K562 (cell line): ENCODE data around the gene GRXCR1. TPM values are rescaled to one million over a fixed set of nuclear protein-coding genes. Genes with fewer than 3 reads are reported as not detected.

Experiments used
- ATAC-seq: fragments of 200-7000 bp; cut with Tn5 transposase; 3 replicates; pipeline ENCODE4 v1.9.1; 2020; ENCODE audit warnings: moderate library complexity
- BruUV-seq: library from RNA; stranded (reverse); fragments of 400-500 nt; replicated peaks from 2 replicates; lab custom pipeline; 2021; lab: Mats Ljungman, UMichigan
- CTCF ChIA-PET: fragments of 300-600 bp; formaldehyde crosslinking; extraction: SDS; loops from one replicate; lab custom pipeline; 2021; ENCODE audit warnings: low intra/inter-chr PET ratio; lab: Yijun Ruan, JAX
- POLR2A ChIA-PET: fragments of 300-600, 350-650 bp; sonication (Branson Sonifier 250); formaldehyde crosslinking; extraction: SDS; loops from one replicate; lab custom pipeline; 2021; ENCODE audit warnings: antibody characterized with exemption, inconsistent platforms; lab: Yijun Ruan, JAX
- DNase-seq, 4 experiments: peaks; one replicate each; pipeline versions ENCODE4 v3.0.0 to v3.0.0-alpha.2; 2011 to 2018; ENCODE audit warnings: low spot score in 3 of 4, mixed read lengths in 3 of 4; ENCODE audit errors: extremely low read depth in 1 of 4
- FAIRE-seq: peaks from 2 replicates; lab custom pipeline; 2011; peaks lifted over from hg19 to GRCh38; lab: Jason Lieb, UNC
- H2AFZ ChIP-seq: 2 replicates; pipeline ENCODE4 v1.6.0; 2011; ENCODE audit warnings: low read depth, low read length, control low read depth, inconsistent platforms
- H3K27ac ChIP-seq: fragments of 200-600 bp; 3 replicates; pipeline ENCODE4 v1.8.0; 2011; ENCODE audit warnings: low read depth, mild to moderate bottlenecking, control low read depth, inconsistent platforms, low read length, moderate library complexity, mixed read lengths; ENCODE audit errors: extremely low read depth
- H3K27me3 ChIP-seq, 2 experiments: fragments of 300-600 bp in 1 of 2; 2 replicates in 1 of 2; 3 replicates in 1 of 2; pipeline versions ENCODE4 v1.6.0 to v1.8.0; 2011; ENCODE audit warnings: inconsistent platforms in 2 of 2, low read length in 2 of 2, mild to moderate bottlenecking in 1 of 2, mixed read lengths in 1 of 2, moderate library complexity in 1 of 2; ENCODE audit not compliant: control insufficient read depth in 2 of 2, insufficient read depth in 2 of 2
- H3K36me3 ChIP-seq: fragments of 300-600 bp; 3 replicates; pipeline ENCODE4 v1.8.0; 2011; ENCODE audit warnings: mild to moderate bottlenecking, low read length, inconsistent platforms; ENCODE audit not compliant: control insufficient read depth, insufficient read depth
- H3K4me1 ChIP-seq, 2 experiments: fragments of 200-600 bp in 1 of 2; replicated peaks in 1 of 2; 2 replicates in 1 of 2; 3 replicates in 1 of 2; pipeline versions ENCODE4 v1.5.1 to v1.8.0; 2011; ENCODE audit warnings: inconsistent platforms in 2 of 2, low read length in 2 of 2, mild to moderate bottlenecking in 1 of 2, mixed read lengths in 1 of 2, moderate library complexity in 1 of 2; ENCODE audit not compliant: control insufficient read depth in 2 of 2, insufficient read depth in 2 of 2
- H3K4me2 ChIP-seq: 2 replicates; pipeline ENCODE4 v1.6.1; 2011; ENCODE audit warnings: low read length, control low read depth, inconsistent platforms, mixed read lengths; ENCODE audit not compliant: insufficient read depth
- H3K4me3 ChIP-seq: fragments of 200-600 bp; sonication (generic), shearing (Covaris generic); 2 replicates; pipeline ENCODE4 v1.5.1; 2016; ENCODE audit warnings: control low read depth, inconsistent platforms
- H3K79me2 ChIP-seq: fragments of 200-600 bp; 3 replicates; pipeline ENCODE4 v1.8.0; 2011; ENCODE audit warnings: low read length, inconsistent platforms; ENCODE audit not compliant: control insufficient read depth, insufficient read depth
- H3K9ac ChIP-seq, 2 experiments: 2 replicates each; pipeline versions ENCODE4 v1.6.0 to v1.6.1; 2011; ENCODE audit warnings: low read depth in 2 of 2, low read length in 2 of 2, control low read depth in 1 of 2, inconsistent platforms in 1 of 2, mild to moderate bottlenecking in 1 of 2, mixed read lengths in 1 of 2; ENCODE audit not compliant: insufficient read depth in 1 of 2
- H3K9me1 ChIP-seq: one replicate; pipeline ENCODE4 v1.6.0; 2011; ENCODE audit warnings: inconsistent platforms, mild to moderate bottlenecking, low read length, moderate library complexity; ENCODE audit not compliant: control insufficient read depth, insufficient read depth
- H3K9me3 ChIP-seq: replicated peaks from 2 replicates; pipeline ENCODE4 v1.5.1; 2011; ENCODE audit warnings: low read depth, low read length, inconsistent platforms; ENCODE audit not compliant: control insufficient read depth, insufficient read depth
- H4K20me1 ChIP-seq: replicated peaks from 2 replicates; pipeline ENCODE4 v1.6.1; 2011; ENCODE audit warnings: low read length, inconsistent platforms, mixed read lengths; ENCODE audit not compliant: control insufficient read depth, insufficient read depth
- CREB5 ChIP-seq: fragments of 250-450 bp; sonication (Bioruptor Pico); IDR thresholded peaks from 2 replicates; pipeline ENCODE4 v1.5.0; 2020; ENCODE audit warnings: mild to moderate bottlenecking
- EHMT2 ChIP-seq: fragments of 450-650 bp; IDR thresholded peaks from 2 replicates; pipeline ENCODE4 v1.6.1; 2018; ENCODE audit warnings: antibody characterized with exemption
- FOXJ3 ChIP-seq: sonication (generic); formaldehyde crosslinking; IDR thresholded peaks from 2 replicates; pipeline ENCODE4 v1.4.0; 2020; ENCODE audit warnings: mild to moderate bottlenecking, missing genetic modification reagents
- GABPA ChIP-seq: fragments of 200-800 bp; sonication (Bioruptor generic); conservative IDR thresholded peaks from 2 replicates; pipeline ENCODE4 v1.6.1; 2016; ENCODE audit warnings: low read depth, missing genetic modification characterization, missing compliant biosample characterization
- HDAC8 ChIP-seq: fragments of 450-650 bp; IDR thresholded peaks from 2 replicates; pipeline ENCODE4 v1.6.1; 2016; ENCODE audit warnings: mild to moderate bottlenecking, missing genetic modification characterization, moderate library complexity, missing compliant biosample characterization
- ILF3 ChIP-seq: fragments of 450-650 bp; IDR thresholded peaks from 2 replicates; pipeline ENCODE4 v1.6.1; 2018; ENCODE audit warnings: antibody characterized with exemption, mild to moderate bottlenecking, moderate library complexity, borderline replicate concordance
- MEF2A ChIP-seq: IDR thresholded peaks from 2 replicates; pipeline ENCODE4 v1.6.1; 2011; ENCODE audit warnings: low read depth, mild to moderate bottlenecking, low read length, moderate library complexity; ENCODE audit not compliant: control insufficient read depth
- NKRF ChIP-seq: fragments of 450-650 bp; IDR thresholded peaks from 2 replicates; pipeline ENCODE4 v1.6.1; 2016; ENCODE audit warnings: borderline replicate concordance
- NONO ChIP-seq, 2 experiments: fragments of 200-400 bp in 1 of 2; fragments of 450-650 bp in 1 of 2; formaldehyde crosslinking in 1 of 2; IDR thresholded peaks; 2 replicates each; pipeline ENCODE4 v1.6.1; 2017; ENCODE audit warnings: low read depth in 2 of 2, mild to moderate bottlenecking in 2 of 2, moderate library complexity in 2 of 2, low read length in 1 of 2
- PHF20 ChIP-seq: fragments of 450-650 bp; IDR thresholded peaks from 2 replicates; pipeline ENCODE4 v1.6.1; 2018; ENCODE audit not compliant: partially characterized antibody
- PML ChIP-seq: IDR thresholded peaks from 2 replicates; pipeline ENCODE4 v1.6.1; 2012; ENCODE audit warnings: low read length, inconsistent platforms
- POLR2AphosphoS5 ChIP-seq: IDR thresholded peaks from 2 replicates; pipeline ENCODE4 v1.6.1; 2011; ENCODE audit warnings: mild to moderate bottlenecking, low read depth, low read length, moderate library complexity; ENCODE audit not compliant: control insufficient read depth, insufficient read depth
- RBM22 ChIP-seq: fragments of 200-400 bp; formaldehyde crosslinking; IDR thresholded peaks from 2 replicates; pipeline ENCODE4 v1.6.1; 2018; ENCODE audit warnings: low read length, low read depth; ENCODE audit not compliant: poor library complexity, severe bottlenecking
- SAFB ChIP-seq: fragments of 200-400 bp; formaldehyde crosslinking; IDR thresholded peaks from 2 replicates; pipeline ENCODE4 v1.6.1; 2017; ENCODE audit warnings: low read depth, low read length, borderline replicate concordance
- SPI1 ChIP-seq: IDR thresholded peaks from 2 replicates; pipeline ENCODE4 v1.6.1; 2011; ENCODE audit warnings: low read depth, low read length, control low read depth, borderline replicate concordance
- STAT5A ChIP-seq: IDR thresholded peaks from 2 replicates; pipeline ENCODE4 v1.6.1; 2012; ENCODE audit warnings: low read length, inconsistent platforms, borderline replicate concordance
- ZNF224 ChIP-seq: sonication (generic); formaldehyde crosslinking; IDR thresholded peaks from 2 replicates; pipeline ENCODE4 v1.8.0; 2022; ENCODE audit warnings: mild to moderate bottlenecking, missing genetic modification reagents
- ZNF41 ChIP-seq: fragments of 250-450 bp; sonication (Bioruptor Pico); conservative IDR thresholded peaks from 2 replicates; pipeline ENCODE4 v1.4.0; 2020; ENCODE audit warnings: mild to moderate bottlenecking
- ZNF830 ChIP-seq: fragments of 250-450 bp; sonication (Bioruptor Pico); IDR thresholded peaks from 2 replicates; pipeline ENCODE4 v1.5.0; 2021; ENCODE audit warnings: mild to moderate bottlenecking
- WGBS: fragments of 100-300 bp; shearing (Covaris generic); methylation state at CpG from one replicate; pipeline ENCODE4 v1.1.6; 2016; ENCODE audit warnings: low coverage, mixed read lengths; ENCODE audit not compliant: insufficient coverage; ENCODE audit errors: missing lambda C conversion rate; 5-methylcytosine and 5-hydroxymethylcytosine counted together
- in situ Hi-C: fragments of 300-500 bp; cut with MboI; formaldehyde crosslinking; loops from 4 replicates; pipeline ENCODE4 v1.15.0; 2018; ENCODE audit warnings: inconsistent platforms, mixed read lengths
- intact Hi-C: fragments of 100-400 bp; cut with micrococcal nuclease; formaldehyde crosslinking; loops from 2 replicates; pipeline ENCODE4 v1.14.2; 2022
- polyA plus RNA-seq, 8 experiments: library from polyadenylated mRNA; depleted of rRNA in 4 of 8; stranded (reverse) in 5 of 8; unstranded in 3 of 8; fragments of >200 nt; fragmentation: Nextera tagmentation in 2 of 8; fragmentation: Illumina TruSeq in 1 of 8; extraction: Ambion mirVana in 2 of 8; extraction: Trizol in 1 of 8; gene quantifications; 2 replicates each; pipeline versions ENCODE4 v1.2.1 to v1.2.3, GENCODE V29; 2011 to 2014; ENCODE audit warnings: inconsistent platforms in 1 of 8, missing spikeins in 1 of 8
- total RNA-seq, 7 experiments: library from RNA; depleted of rRNA in 6 of 7; stranded (reverse); fragments of >200 nt in 6 of 7; fragmentation: Illumina TruSeq in 2 of 7; extraction: Trizol in 2 of 7; gene quantifications; 2 replicates each; pipeline versions ENCODE4 v1.2.1 to v1.2.3, GENCODE V29; 2011 to 2021; ENCODE audit warnings: low replicate concordance in 1 of 7
- TF ChIP-seq, protein P1 (sequence below): sonication (generic); IDR thresholded peaks from 2 replicates; pipeline ENCODE4 v1.6.1; 2016

The GRXCR1 gene
- total and polyA plus RNA-seq, 9 of the 15 experiments (the other 6 are each of a cell fraction or from before 2014, with no cell fraction given), result not detected

GRCh38 chr4:43014256-43014655 is 121.7 kb downstream of the GRXCR1 start (continued):
- TF ChIP-seq MEF2A, result no peak
- TF ChIP-seq ZNF224, result no peak
- TF ChIP-seq RBM22, result no peak
- no peak for TF ChIP-seq SAFB
- no peak for TF ChIP-seq CREB5 (CRISPR knock-in tag)
- no peak for TF ChIP-seq ILF3

DNA sequence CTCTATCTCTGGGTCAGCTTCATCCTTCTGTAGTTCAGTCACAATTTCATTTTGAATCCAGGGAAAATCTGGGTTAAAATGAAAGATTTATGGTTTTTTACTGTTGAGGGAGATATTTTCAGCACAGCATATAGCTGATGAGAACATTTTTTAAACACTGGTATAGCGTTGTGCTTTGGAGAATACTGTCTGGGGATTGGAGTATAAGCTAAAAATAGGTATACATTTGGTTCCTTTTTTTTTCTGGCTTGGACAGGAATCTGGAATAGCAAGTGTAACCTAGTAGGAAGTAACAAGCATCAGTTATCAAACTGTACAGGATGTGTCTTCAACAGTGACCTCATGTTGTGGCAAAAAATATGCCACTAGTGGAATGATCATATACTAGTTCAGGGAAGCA is 149.1 kb downstream of the GRXCR1 start:
- no peak overlapping the region for H3K4me2 ChIP-seq
- FAIRE-seq, result no peak
- no peaks in the 10 kb centered on the region for H3K79me2 ChIP-seq
- no peak for DNase-seq
- no peaks in the 10 kb centered on the region for H3K4me1 ChIP-seq
- no peaks in the 10 kb centered on the region for H3K9me1 ChIP-seq
- no peaks in the 10 kb centered on the region for H4K20me1 ChIP-seq
- ChIA-PET POLR2A (no interaction called here), CTCF (no interaction called here)
- H3K9ac ChIP-seq, result no peak overlapping the region
- TF ChIP-seq PHF20 (no peak), NKRF (no peak), ZNF830 (CRISPR knock-in tag) (no peak), POLR2AphosphoS5 (no peak), PML (no peak), SPI1 (no peak), FOXJ3 (CRISPR knock-in tag) (no peak), EHMT2 (no peak), GABPA (no peak), ZNF41 (no peak), HDAC8 (tag) (no peak), NONO (IDR thresholded peaks at IDR 0.05; ENCODE audit: low read depth in 2 of 2, low read length in 1 of 2) (no peak), STAT5A (no peak)
- TF ChIP-seq, protein P1, sequence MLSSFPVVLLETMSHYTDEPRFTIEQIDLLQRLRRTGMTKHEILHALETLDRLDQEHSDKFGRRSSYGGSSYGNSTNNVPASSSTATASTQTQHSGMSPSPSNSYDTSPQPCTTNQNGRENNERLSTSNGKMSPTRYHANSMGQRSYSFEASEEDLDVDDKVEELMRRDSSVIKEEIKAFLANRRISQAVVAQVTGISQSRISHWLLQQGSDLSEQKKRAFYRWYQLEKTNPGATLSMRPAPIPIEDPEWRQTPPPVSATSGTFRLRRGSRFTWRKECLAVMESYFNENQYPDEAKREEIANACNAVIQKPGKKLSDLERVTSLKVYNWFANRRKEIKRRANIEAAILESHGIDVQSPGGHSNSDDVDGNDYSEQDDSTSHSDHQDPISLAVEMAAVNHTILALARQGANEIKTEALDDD, result no peak
- WGBS, result 10% methylated on average over 1 of the region's 1 CpG
- intact Hi-C loops (no loop called here), in situ Hi-C loops (no loop called here)
- H3K36me3 ChIP-seq, result no peaks in the 10 kb centered on the region
- no peaks in the 10 kb centered on the region for H3K9me3 ChIP-seq
- no peak overlapping the region for H3K27ac ChIP-seq
- H2AFZ ChIP-seq, result no peak overlapping the region
- no peak overlapping the region for H3K4me3 ChIP-seq
- no peak for ATAC-seq
- BruUV-seq, result no TSS peak
- H3K27me3 ChIP-seq, result no peaks in the 10 kb centered on the region
